ENCODE results near the gene AVP. TPM values are rescaled to one million over a fixed set of nuclear protein-coding genes. Genes with fewer than 3 reads are reported as not detected.
A peak's percentile ranks its signal among the peaks of the same experiment; 100 is the strongest.
"Not testable (repeated sequence)": the region's sequence is repeated elsewhere in the genome, so short reads cannot be mapped to it uniquely, and the experiment has no call there.

Gene AVP
- total and polyA plus RNA-seq, 4 donors, result 2.5 TPM; not detected in 3

DNA sequence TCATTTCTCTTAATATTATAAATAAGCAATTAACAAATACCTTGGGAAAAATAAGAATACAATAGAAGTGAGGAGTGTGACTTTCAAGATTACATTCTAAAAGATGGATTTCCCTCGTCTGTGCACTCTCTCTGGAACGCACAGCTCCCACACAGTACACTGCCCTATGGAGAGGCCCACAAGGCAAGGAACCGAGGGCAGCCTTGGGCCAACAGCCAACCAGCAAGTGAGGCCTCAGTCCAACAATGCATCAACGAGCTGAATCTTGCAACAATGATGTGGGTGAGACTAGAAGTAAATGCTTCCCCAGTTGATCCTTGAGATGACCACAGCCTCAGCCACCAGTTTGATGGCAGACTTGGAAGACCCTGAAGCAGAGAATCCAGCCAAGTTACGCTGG lies 34.5 kb upstream of the AVP start:
- no peak for TF ChIP-seq FOXA2 (IDR thresholded peaks at IDR 0.05)
- TF ChIP-seq YY1 (IDR thresholded peaks at IDR 0.05), result no peak
- no peak for TF ChIP-seq HNF4G (IDR thresholded peaks at IDR 0.05)
- TF ChIP-seq, protein P1, sequence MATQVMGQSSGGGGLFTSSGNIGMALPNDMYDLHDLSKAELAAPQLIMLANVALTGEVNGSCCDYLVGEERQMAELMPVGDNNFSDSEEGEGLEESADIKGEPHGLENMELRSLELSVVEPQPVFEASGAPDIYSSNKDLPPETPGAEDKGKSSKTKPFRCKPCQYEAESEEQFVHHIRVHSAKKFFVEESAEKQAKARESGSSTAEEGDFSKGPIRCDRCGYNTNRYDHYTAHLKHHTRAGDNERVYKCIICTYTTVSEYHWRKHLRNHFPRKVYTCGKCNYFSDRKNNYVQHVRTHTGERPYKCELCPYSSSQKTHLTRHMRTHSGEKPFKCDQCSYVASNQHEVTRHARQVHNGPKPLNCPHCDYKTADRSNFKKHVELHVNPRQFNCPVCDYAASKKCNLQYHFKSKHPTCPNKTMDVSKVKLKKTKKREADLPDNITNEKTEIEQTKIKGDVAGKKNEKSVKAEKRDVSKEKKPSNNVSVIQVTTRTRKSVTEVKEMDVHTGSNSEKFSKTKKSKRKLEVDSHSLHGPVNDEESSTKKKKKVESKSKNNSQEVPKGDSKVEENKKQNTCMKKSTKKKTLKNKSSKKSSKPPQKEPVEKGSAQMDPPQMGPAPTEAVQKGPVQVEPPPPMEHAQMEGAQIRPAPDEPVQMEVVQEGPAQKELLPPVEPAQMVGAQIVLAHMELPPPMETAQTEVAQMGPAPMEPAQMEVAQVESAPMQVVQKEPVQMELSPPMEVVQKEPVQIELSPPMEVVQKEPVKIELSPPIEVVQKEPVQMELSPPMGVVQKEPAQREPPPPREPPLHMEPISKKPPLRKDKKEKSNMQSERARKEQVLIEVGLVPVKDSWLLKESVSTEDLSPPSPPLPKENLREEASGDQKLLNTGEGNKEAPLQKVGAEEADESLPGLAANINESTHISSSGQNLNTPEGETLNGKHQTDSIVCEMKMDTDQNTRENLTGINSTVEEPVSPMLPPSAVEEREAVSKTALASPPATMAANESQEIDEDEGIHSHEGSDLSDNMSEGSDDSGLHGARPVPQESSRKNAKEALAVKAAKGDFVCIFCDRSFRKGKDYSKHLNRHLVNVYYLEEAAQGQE (IDR thresholded peaks at IDR 0.05), result no peak
- no peak for TF ChIP-seq RAD21 (IDR thresholded peaks at IDR 0.05)
- no peak for TF ChIP-seq ZBTB33 (IDR thresholded peaks at IDR 0.05)
- TF ChIP-seq SP1 (IDR thresholded peaks at IDR 0.05), result no peak
- no peak for TF ChIP-seq CTCF (IDR thresholded peaks at IDR 0.05; ENCODE audit: low read depth, low read length, missing input control)
- TF ChIP-seq TAF1 (conservative IDR thresholded peaks at IDR 0.05), result no peak
- no peak for TF ChIP-seq NR2F2 (IDR thresholded peaks at IDR 0.05)
- no peak for TF ChIP-seq HNF4A (conservative IDR thresholded peaks at IDR 0.05)
- no peak for TF ChIP-seq FOXA1 (IDR thresholded peaks at IDR 0.05)
- no peak for TF ChIP-seq EGR1 (IDR thresholded peaks at IDR 0.05; ENCODE audit: low read depth in 2 of 2)
- no peak for TF ChIP-seq JUND (IDR thresholded peaks at IDR 0.05)
- no peak for TF ChIP-seq GABPA (IDR thresholded peaks at IDR 0.05 in 1 of 2, conservative IDR thresholded peaks at IDR 0.05 in 1 of 2)
- TF ChIP-seq RXRA (IDR thresholded peaks at IDR 0.05), result no peak
- Histone ChIP-seq H3K9me3 (ENCODE audit: control insufficient read depth in 4 of 4, low read length in 3 of 4) (no peaks in the 10 kb centered on the region), H3K4me1 (ENCODE audit: control insufficient read depth in 4 of 4, insufficient read depth in 4 of 4, low read length in 3 of 4) (peaks cover 2 to 15% (median 7%) of the 10 kb centered on the region in 4 donors), H3K27me3 (ENCODE audit: control insufficient read depth in 4 of 4, insufficient read depth in 4 of 4, low read length in 3 of 4) (no peaks in the 10 kb centered on the region), H3K27ac (ENCODE audit: low read depth in 1 of 2, low read length in 2 of 2) (no peak overlapping the region), H3K9ac (ENCODE audit: low read depth in 1 of 2, low read length in 2 of 2) (no peak overlapping the region), H3K4me3 (ENCODE audit: low read depth in 1 of 3, low read length in 3 of 3) (no peak overlapping the region), H3K36me3 (ENCODE audit: control insufficient read depth in 4 of 4, insufficient read depth in 3 of 4, low read depth in 1 of 4, low read length in 3 of 4) (peaks cover 0 to 18% (median 12%) of the 10 kb centered on the region in 4 donors)
- 85% methylated on average over 5 of the region's 5 CpGs for WGBS
- no peak for DNase-seq (ENCODE audit: low spot score)

DNA sequence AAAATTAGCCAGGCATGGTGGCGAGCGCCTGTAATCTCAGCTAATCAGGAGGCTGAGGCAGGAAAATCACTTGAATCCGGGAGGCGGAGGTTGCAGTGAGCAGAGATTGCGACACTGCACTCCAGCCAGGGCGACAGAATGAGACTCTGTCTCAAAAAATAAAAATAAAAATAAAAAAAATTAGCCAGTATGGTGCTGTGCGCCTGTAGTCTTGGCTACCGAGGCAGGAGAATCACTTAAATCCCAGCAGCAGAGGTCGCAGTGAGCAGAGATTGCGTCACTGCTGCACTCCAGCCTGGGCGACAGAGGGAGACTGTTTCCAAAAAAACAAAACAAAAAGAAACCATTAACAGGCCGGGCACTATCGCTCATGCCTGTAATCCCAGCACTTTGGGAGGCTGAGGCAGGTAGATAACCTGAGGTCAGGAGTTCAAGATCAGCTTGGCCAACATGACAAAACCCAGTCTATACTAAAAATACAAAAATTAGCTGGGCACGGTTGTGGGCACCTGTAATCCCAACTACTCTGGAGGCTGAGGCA lies 33.4 kb upstream of the AVP start:
- not testable (repeated sequence) for H3K27me3 ChIP-seq (ENCODE audit: control insufficient read depth in 4 of 4, insufficient read depth in 4 of 4, low read length in 3 of 4); H3K9me3 ChIP-seq (ENCODE audit: control insufficient read depth in 4 of 4, low read length in 3 of 4); H3K9ac ChIP-seq (ENCODE audit: low read depth in 1 of 2, low read length in 2 of 2); H3K4me3 ChIP-seq (ENCODE audit: low read depth in 1 of 3, low read length in 3 of 3)
- H3K4me1 ChIP-seq (ENCODE audit: control insufficient read depth in 4 of 4, insufficient read depth in 4 of 4, low read length in 3 of 4), result peaks cover 2 to 16% (median 9%) of the 10 kb centered on the region in 4 donors
- peak; percentile 50 for DNase-seq (ENCODE audit: low spot score)
- peaks cover 0 to 17% (median 12%) of the 10 kb centered on the region in 4 donors for H3K36me3 ChIP-seq (ENCODE audit: control insufficient read depth in 4 of 4, insufficient read depth in 3 of 4, low read depth in 1 of 4, low read length in 3 of 4)
- WGBS, result 30% methylated on average over 14 of the region's 14 CpGs
- H3K27ac ChIP-seq (ENCODE audit: low read depth in 1 of 2, low read length in 2 of 2), result peak overlapping the region in 1 of 2 donors; percentile 32
- TF ChIP-seq CTCF (IDR thresholded peaks at IDR 0.05; ENCODE audit: low read depth, low read length, missing input control), result peak; percentile 83
- TF ChIP-seq, protein P2, sequence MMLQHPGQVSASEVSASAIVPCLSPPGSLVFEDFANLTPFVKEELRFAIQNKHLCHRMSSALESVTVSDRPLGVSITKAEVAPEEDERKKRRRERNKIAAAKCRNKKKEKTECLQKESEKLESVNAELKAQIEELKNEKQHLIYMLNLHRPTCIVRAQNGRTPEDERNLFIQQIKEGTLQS (IDR thresholded peaks at IDR 0.05), result peak; percentile 95
- peak in 1 of 2 donors; percentile 51 for TF ChIP-seq JUND (IDR thresholded peaks at IDR 0.05)
- peak; percentile 46 for TF ChIP-seq SP1 (IDR thresholded peaks at IDR 0.05)
- TF ChIP-seq, protein P1 (IDR thresholded peaks at IDR 0.05), result peak; percentile 17
- peak; percentile 75 for TF ChIP-seq YY1 (IDR thresholded peaks at IDR 0.05)
- peak; percentile 18 to 25 for TF ChIP-seq HNF4A (conservative IDR thresholded peaks at IDR 0.05)
- peak; percentile 34 for TF ChIP-seq NR2F2 (IDR thresholded peaks at IDR 0.05)
- peak; percentile 26 to 37 for TF ChIP-seq RXRA (IDR thresholded peaks at IDR 0.05)
- TF ChIP-seq RAD21 (IDR thresholded peaks at IDR 0.05), result peak; percentile 73 to 78
